MCF 10A (cell line): Measurements from ENCODE around the gene TGFB2. TPM values are rescaled to one million over a fixed set of nuclear protein-coding genes. Genes with fewer than 3 reads are reported as not detected.
A peak's percentile ranks its signal among the peaks of the same experiment; 100 is the strongest.

Source experiments
- BruUV-seq: library from RNA; stranded (reverse); fragments of 400-500 nt; replicated peaks from 2 replicates; lab custom pipeline; 2021; lab: Mats Ljungman, UMichigan
- CTCF ChIA-PET: fragments of 300-600 bp; sonication (Branson Sonifier 250); formaldehyde crosslinking; extraction: SDS; loops from one replicate; lab custom pipeline; 2021; ENCODE audit warnings: antibody characterized with exemption, inconsistent platforms; lab: Yijun Ruan, JAX
- POLR2A ChIA-PET: fragments of 300-600, 350-650 bp; sonication (Branson Sonifier 250); formaldehyde crosslinking; extraction: SDS; loops from one replicate; lab custom pipeline; 2020; ENCODE audit warnings: antibody characterized with exemption, inconsistent platforms; lab: Yijun Ruan, JAX
- DNase-seq: peaks from one replicate; pipeline ENCODE4 v3.0.0-alpha.2; 2018; ENCODE audit not compliant: unreplicated experiment
- H3K27ac Mint-ChIP-seq: one replicate; pipeline ENCODE4 v1.8.0; 2022; ENCODE audit warnings: mild to moderate bottlenecking, low read depth, mixed read lengths; ENCODE audit not compliant: unreplicated experiment
- H3K27me3 Mint-ChIP-seq: one replicate; pipeline ENCODE4 v1.8.0; 2022; ENCODE audit warnings: mixed read lengths; ENCODE audit not compliant: insufficient read depth, unreplicated experiment
- H3K36me3 Mint-ChIP-seq: one replicate; pipeline ENCODE4 v1.8.0; 2022; ENCODE audit warnings: mild to moderate bottlenecking, moderate library complexity, mixed read lengths; ENCODE audit not compliant: insufficient read depth, unreplicated experiment
- H3K4me1 Mint-ChIP-seq: one replicate; pipeline ENCODE4 v1.8.0; 2022; ENCODE audit warnings: mixed read lengths; ENCODE audit not compliant: insufficient read depth, unreplicated experiment
- H3K4me3 Mint-ChIP-seq: one replicate; pipeline ENCODE4 v1.8.0; 2022; ENCODE audit warnings: mild to moderate bottlenecking, moderate library complexity, mixed read lengths; ENCODE audit not compliant: unreplicated experiment
- H3K9me3 Mint-ChIP-seq: one replicate; pipeline ENCODE4 v1.8.0; 2022; ENCODE audit warnings: mixed read lengths; ENCODE audit not compliant: unreplicated experiment
- intact Hi-C: fragments of 100-400 bp; cut with micrococcal nuclease; formaldehyde crosslinking; loops from 2 replicates; pipeline ENCODE4 v1.14.1; 2022
- total RNA-seq: library from RNA; stranded (reverse); gene quantifications from 2 replicates; pipeline ENCODE4 v1.2.3, GENCODE V29; 2022
- TF ChIP-seq, protein P1 (sequence below): fragments of 200-600 bp; IDR thresholded peaks from one replicate; pipeline ENCODE4 v1.8.0; 2022; ENCODE audit warnings: antibody characterized with exemption, mild to moderate bottlenecking; ENCODE audit not compliant: unreplicated experiment

TGFB2 gene
- total RNA-seq, 1 experiment from 2014 or later, result 6.3 TPM

DNA sequence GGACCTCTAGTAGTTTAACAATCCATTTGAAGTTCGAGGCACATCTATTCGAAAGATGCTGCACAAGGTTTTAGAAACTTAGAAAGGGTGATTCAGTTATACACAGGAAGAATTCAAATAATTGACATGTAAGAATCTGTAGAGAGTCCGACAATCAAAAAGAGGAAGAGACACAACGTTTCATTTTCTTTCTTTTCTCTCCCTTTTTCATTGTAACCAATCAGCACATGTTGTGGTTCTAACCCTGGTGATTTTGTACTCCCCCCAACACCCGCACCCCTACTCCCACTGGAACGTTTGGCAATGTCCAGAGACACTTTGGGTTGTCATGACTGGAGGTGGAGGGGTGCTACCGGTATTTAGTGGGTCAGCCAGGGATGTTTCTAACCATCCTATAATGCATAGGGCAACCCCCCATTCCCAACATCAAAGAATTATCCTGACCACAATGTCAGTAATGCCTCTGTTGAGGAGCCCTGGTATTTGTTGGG, 4.9 kb downstream of the TGFB2 start:
- H3K36me3 Mint-ChIP-seq, result no peaks in the 10 kb centered on the region
- peaks cover 56% of the 10 kb centered on the region for H3K4me1 Mint-ChIP-seq
- no peaks in the 10 kb centered on the region for H3K27me3 Mint-ChIP-seq
- BruUV-seq, result no TSS peak
- no peaks in the 10 kb centered on the region for H3K9me3 Mint-ChIP-seq
- ChIA-PET POLR2A (interaction anchor here (0.8 to 1.0 kb wide), 2 partner anchors 10 to 15 kb away, joined by 3 read pairs; no protein-coding TSS in a partner anchor), CTCF (interaction anchor here (0.7 to 1.1 kb wide), 2 partner anchors 337 to 717 kb away, joined by 3 to 7 read pairs; no protein-coding TSS in a partner anchor)
- H3K27ac Mint-ChIP-seq, result peak overlapping the region; percentile 22
- intact Hi-C loops, result no loop called here
- TF ChIP-seq, protein P1, sequence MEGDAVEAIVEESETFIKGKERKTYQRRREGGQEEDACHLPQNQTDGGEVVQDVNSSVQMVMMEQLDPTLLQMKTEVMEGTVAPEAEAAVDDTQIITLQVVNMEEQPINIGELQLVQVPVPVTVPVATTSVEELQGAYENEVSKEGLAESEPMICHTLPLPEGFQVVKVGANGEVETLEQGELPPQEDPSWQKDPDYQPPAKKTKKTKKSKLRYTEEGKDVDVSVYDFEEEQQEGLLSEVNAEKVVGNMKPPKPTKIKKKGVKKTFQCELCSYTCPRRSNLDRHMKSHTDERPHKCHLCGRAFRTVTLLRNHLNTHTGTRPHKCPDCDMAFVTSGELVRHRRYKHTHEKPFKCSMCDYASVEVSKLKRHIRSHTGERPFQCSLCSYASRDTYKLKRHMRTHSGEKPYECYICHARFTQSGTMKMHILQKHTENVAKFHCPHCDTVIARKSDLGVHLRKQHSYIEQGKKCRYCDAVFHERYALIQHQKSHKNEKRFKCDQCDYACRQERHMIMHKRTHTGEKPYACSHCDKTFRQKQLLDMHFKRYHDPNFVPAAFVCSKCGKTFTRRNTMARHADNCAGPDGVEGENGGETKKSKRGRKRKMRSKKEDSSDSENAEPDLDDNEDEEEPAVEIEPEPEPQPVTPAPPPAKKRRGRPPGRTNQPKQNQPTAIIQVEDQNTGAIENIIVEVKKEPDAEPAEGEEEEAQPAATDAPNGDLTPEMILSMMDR, result no peak
- H3K4me3 Mint-ChIP-seq, result no peak overlapping the region
- DNase-seq, result no peak

DNA sequence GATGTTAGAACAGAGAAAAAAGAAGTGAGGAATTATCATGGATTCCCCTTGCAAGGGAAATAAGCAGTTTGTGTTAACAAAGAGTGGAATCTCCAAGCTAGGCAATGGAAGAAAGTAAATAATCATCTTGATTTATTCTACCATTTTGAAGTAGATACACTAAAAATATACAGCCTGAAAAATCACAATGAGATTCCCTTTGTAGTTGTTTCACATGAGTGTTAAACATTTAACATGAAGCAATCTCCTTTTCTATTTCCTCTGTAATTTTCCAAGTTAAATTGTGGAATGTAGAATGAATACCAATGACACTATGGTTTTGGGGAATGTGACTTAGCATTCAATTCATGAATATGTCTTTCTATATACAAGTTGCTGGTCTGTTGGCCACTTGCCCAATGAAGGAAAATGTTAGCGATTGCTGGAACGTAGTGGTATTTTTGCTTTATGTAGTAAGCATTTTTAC, 5.7 kb downstream of the TGFB2 start:
- Mint-ChIP-seq H3K4me3 (no peak overlapping the region), H3K27me3 (no peaks in the 10 kb centered on the region), H3K27ac (peak overlapping the region; percentile 1), H3K36me3 (no peaks in the 10 kb centered on the region), H3K9me3 (no peaks in the 10 kb centered on the region), H3K4me1 (peaks cover 56% of the 10 kb centered on the region)
- BruUV-seq, result no TSS peak
- TF ChIP-seq, protein P1, result no peak
- no peak for DNase-seq
- ChIA-PET CTCF (interaction anchor here (0.7 to 1.1 kb wide), 2 partner anchors 336 to 716 kb away, joined by 3 to 7 read pairs; no protein-coding TSS in a partner anchor), POLR2A (interaction anchor here (0.6 to 0.9 kb wide), 3 partner anchors 9 to 129 kb away, joined by 3 to 4 read pairs (median 3); no protein-coding TSS in a partner anchor)
- intact Hi-C loops, result no loop called here

DNA sequence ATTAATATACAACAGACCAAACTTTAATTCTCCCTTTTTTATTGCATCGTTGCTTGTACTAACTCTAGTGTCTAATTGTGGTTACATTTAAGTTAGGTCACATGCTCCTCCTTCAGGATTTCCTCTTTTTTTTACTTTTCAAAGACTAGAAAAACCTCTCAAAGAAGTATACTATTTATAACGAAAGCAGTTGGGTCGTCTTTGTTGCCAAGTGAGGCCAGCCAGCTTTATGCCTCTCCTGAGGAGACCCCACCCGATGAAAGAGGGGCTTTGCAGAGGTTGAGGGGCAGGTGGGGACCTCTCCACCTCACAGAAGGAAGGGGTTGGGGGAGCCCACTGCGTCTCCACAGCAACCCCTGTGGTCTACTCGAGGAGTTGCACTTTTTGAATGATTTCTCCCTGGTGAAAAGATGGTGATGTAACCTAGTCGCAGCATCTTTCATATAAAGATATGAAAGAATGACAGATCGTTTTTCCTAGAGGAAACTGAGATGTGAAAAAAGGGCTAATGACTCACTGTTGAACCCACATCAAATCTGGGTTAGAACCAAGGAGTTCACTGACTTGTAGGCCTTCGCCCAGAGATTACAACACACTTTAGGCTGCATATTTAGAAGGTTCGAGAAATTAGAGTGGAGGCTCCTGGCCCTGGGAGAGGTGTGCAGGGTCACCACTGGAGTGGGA, 6.4 kb downstream of the TGFB2 start:
- intact Hi-C loops, result no loop called here
- no peaks in the 10 kb centered on the region for H3K36me3 Mint-ChIP-seq
- DNase-seq, result peak; percentile 70
- H3K4me1 Mint-ChIP-seq, result peaks cover 50% of the 10 kb centered on the region
- H3K9me3 Mint-ChIP-seq, result no peaks in the 10 kb centered on the region
- TF ChIP-seq, protein P1, result peak; percentile 41
- BruUV-seq, result no TSS peak
- no peak overlapping the region for H3K4me3 Mint-ChIP-seq
- no peaks in the 10 kb centered on the region for H3K27me3 Mint-ChIP-seq
- CTCF ChIA-PET, result interaction anchor here (0.7 to 1.1 kb wide), 3 partner anchors 13 to 715 kb away, joined by 4 to 7 read pairs (median 4); no protein-coding TSS in a partner anchor
- H3K27ac Mint-ChIP-seq, result peak overlapping the region; percentile 1
- POLR2A ChIA-PET, result interaction anchor here (0.9 kb wide), 1 partner anchor 17 kb away, joined by 3 read pairs; no protein-coding TSS in a partner anchor

DNA sequence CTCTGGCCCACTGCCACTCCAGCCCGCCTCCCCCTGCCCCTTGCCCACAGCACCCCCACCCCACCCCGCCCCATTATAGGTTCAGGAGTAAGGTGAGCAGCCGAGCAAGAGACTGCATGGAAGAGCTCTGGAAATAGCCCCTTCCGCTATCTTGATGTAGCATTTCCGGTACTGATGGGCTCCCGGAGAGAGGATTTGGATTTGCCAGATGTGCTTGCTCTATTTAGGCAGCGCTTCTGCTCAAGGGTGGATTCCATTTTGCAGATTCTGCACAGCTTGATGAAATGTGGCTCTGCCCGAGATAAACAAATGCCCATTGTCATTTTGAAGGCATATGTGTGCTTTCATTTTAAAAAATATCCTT, 6.9 kb downstream of the TGFB2 start:
- no peak overlapping the region for H3K4me3 Mint-ChIP-seq
- BruUV-seq, result no TSS peak
- no peaks in the 10 kb centered on the region for H3K9me3 Mint-ChIP-seq
- POLR2A ChIA-PET, result no interaction called here
- TF ChIP-seq, protein P1, result no peak
- H3K4me1 Mint-ChIP-seq, result peaks cover 46% of the 10 kb centered on the region
- no peaks in the 10 kb centered on the region for H3K27me3 Mint-ChIP-seq
- DNase-seq, result no peak
- H3K27ac Mint-ChIP-seq, result no peak overlapping the region
- no peaks in the 10 kb centered on the region for H3K36me3 Mint-ChIP-seq
- intact Hi-C loops, result no loop called here
- CTCF ChIA-PET, result interaction anchor here (0.7 to 1.3 kb wide), 2 partner anchors 26 to 58 kb away, joined by 3 to 9 read pairs; no protein-coding TSS in a partner anchor
